SK-N-SH (cell line): Measurements from ENCODE around the gene SPIRE1. TPM values are rescaled to one million over a fixed set of nuclear protein-coding genes. Genes with fewer than 3 reads are reported as not detected.
A peak's percentile ranks its signal among the peaks of the same experiment; 100 is the strongest.

Source experiments
- CTCF ChIA-PET: fragments of 300-600, 350-600 bp; formaldehyde crosslinking; extraction: SDS; loops from one replicate; lab custom pipeline; 2021; lab: Yijun Ruan, JAX
- POLR2A ChIA-PET: fragments of 350-600 bp; sonication (Branson Sonifier 250); formaldehyde crosslinking; extraction: SDS; loops from one replicate; lab custom pipeline; 2020; ENCODE audit warnings: antibody characterized with exemption, inconsistent platforms; lab: Yijun Ruan, JAX
- DNase-seq: peaks from one replicate; pipeline ENCODE4 v3.0.0; 2012
- H2AFZ ChIP-seq: fragments of 200-600 bp; sonication (generic); 2 replicates; pipeline ENCODE4 v1.8.1; 2016; ENCODE audit warnings: antibody characterized with exemption, mild to moderate bottlenecking, low read depth
- H3F3A ChIP-seq: fragments of 200-600 bp; sonication (generic); replicated peaks from 2 replicates; pipeline ENCODE3; 2016; ENCODE audit warnings: antibody characterized with exemption, mild to moderate bottlenecking; ENCODE audit not compliant: insufficient read depth
- H3K27ac ChIP-seq, 2 experiments: fragments of 200-500 bp in 1 of 2; fragments of 200-600 bp in 1 of 2; sonication (Bioruptor generic) in 1 of 2; sonication (generic), shearing (Covaris generic) in 1 of 2; 2 replicates each; pipeline versions ENCODE4 v1.5.1 to v1.6.1; 2014 to 2016; ENCODE audit warnings: low read depth in 2 of 2, inconsistent platforms in 1 of 2, low read length in 1 of 2, mild to moderate bottlenecking in 1 of 2, mixed read lengths in 1 of 2
- H3K27me3 ChIP-seq: fragments of 200-600 bp; sonication (generic), shearing (Covaris generic); 2 replicates; pipeline ENCODE4 v1.6.1; 2016; ENCODE audit warnings: mixed run types; ENCODE audit not compliant: insufficient read depth
- H3K36me3 ChIP-seq, 2 experiments: fragments of 200-500 bp in 1 of 2; fragments of 200-600 bp in 1 of 2; sonication (Bioruptor generic) in 1 of 2; sonication (generic) in 1 of 2; replicated peaks in 1 of 2; 2 replicates each; pipeline versions ENCODE3 to v1.5.1; 2014 to 2016; ENCODE audit warnings: low read length in 1 of 2, mild to moderate bottlenecking in 1 of 2; ENCODE audit not compliant: insufficient read depth in 2 of 2, control insufficient read depth in 1 of 2
- H3K4me1 ChIP-seq, 2 experiments: fragments of 200-500 bp in 1 of 2; fragments of 200-600 bp in 1 of 2; sonication (Bioruptor generic) in 1 of 2; sonication (generic), shearing (Covaris generic) in 1 of 2; 2 replicates each; pipeline versions ENCODE4 v1.5.1 to v1.6.1; 2014 to 2016; ENCODE audit warnings: low read depth in 1 of 2, low read length in 1 of 2, mixed run types in 1 of 2; ENCODE audit not compliant: insufficient read depth in 2 of 2, control insufficient read depth in 1 of 2
- H3K4me2 ChIP-seq: fragments of 200-600 bp; sonication (generic), shearing (Covaris generic); 2 replicates; pipeline ENCODE4 v1.6.1; 2017; ENCODE audit warnings: mixed run types
- H3K4me3 ChIP-seq, 2 experiments: fragments of 200-500 bp in 1 of 2; fragments of 200-600 bp in 1 of 2; sonication (Bioruptor generic) in 1 of 2; sonication (generic), shearing (Covaris generic) in 1 of 2; 2 replicates each; pipeline versions ENCODE4 v1.5.1 to v1.8.1; 2014 to 2016; ENCODE audit warnings: low read depth in 2 of 2, inconsistent platforms in 1 of 2, low read length in 1 of 2, mild to moderate bottlenecking in 1 of 2, mixed read lengths in 1 of 2, moderate library complexity in 1 of 2
- H3K79me2 ChIP-seq: fragments of 200-600 bp; sonication (generic); 2 replicates; pipeline ENCODE4 v1.8.1; 2017; ENCODE audit warnings: mild to moderate bottlenecking; ENCODE audit not compliant: insufficient read depth
- H3K9ac ChIP-seq: fragments of 200-600 bp; sonication (generic); 2 replicates; pipeline ENCODE4 v1.6.1; 2017; ENCODE audit warnings: mixed run types
- H3K9me2 ChIP-seq: fragments of 200-600 bp; sonication (generic); 2 replicates; pipeline ENCODE4 v1.6.1; 2017; ENCODE audit warnings: mixed run types
- H3K9me3 ChIP-seq: fragments of 200-600 bp; sonication (generic); 2 replicates; pipeline ENCODE4 v1.6.1; 2017; ENCODE audit warnings: mixed run types, mild to moderate bottlenecking, moderate library complexity
- H4K20me1 ChIP-seq: fragments of 200-600 bp; sonication (generic); 2 replicates; pipeline ENCODE4 v1.6.1; 2017; ENCODE audit warnings: mild to moderate bottlenecking, mixed run types; ENCODE audit not compliant: insufficient read depth
- RFX5 ChIP-seq: IDR thresholded peaks from 2 replicates; pipeline ENCODE4 v1.6.1; 2012; ENCODE audit warnings: mild to moderate bottlenecking, improper control_type of control experiment, low read length
- YY1 ChIP-seq: IDR thresholded peaks from 2 replicates; pipeline ENCODE4 v1.4.0; 2012; ENCODE audit warnings: low read depth, mild to moderate bottlenecking
- WGBS: methylation state at CpG from one replicate; pipeline ENCODE4 v1.1.6; 2017; ENCODE audit warnings: low lambda C conversion rate; 5-methylcytosine and 5-hydroxymethylcytosine counted together
- polyA plus RNA-seq, 3 experiments: library from polyadenylated mRNA; depleted of rRNA; stranded (reverse); fragments of >200 nt; gene quantifications; 2 replicates each; pipeline ENCODE4 v1.2.3, GENCODE V29; 2012
- TF ChIP-seq, protein P1 (sequence below): fragments of 200-600 bp; sonication (generic); IDR thresholded peaks from 2 replicates; pipeline ENCODE4 v1.6.1; 2017; ENCODE audit warnings: antibody characterized with exemption, mild to moderate bottlenecking, moderate library complexity
- TF ChIP-seq, protein P2 (sequence below): IDR thresholded peaks from 2 replicates; pipeline ENCODE4 v1.6.1; 2012; ENCODE audit warnings: mild to moderate bottlenecking, low read depth, low read length, moderate library complexity
- TF ChIP-seq, protein P3 (sequence below): IDR thresholded peaks from 2 replicates; pipeline ENCODE4; 2012

Gene SPIRE1
- polyA plus RNA-seq, 1 of the 3 experiments (the other 2 are of a cell fraction): 6.7 TPM

DNA sequence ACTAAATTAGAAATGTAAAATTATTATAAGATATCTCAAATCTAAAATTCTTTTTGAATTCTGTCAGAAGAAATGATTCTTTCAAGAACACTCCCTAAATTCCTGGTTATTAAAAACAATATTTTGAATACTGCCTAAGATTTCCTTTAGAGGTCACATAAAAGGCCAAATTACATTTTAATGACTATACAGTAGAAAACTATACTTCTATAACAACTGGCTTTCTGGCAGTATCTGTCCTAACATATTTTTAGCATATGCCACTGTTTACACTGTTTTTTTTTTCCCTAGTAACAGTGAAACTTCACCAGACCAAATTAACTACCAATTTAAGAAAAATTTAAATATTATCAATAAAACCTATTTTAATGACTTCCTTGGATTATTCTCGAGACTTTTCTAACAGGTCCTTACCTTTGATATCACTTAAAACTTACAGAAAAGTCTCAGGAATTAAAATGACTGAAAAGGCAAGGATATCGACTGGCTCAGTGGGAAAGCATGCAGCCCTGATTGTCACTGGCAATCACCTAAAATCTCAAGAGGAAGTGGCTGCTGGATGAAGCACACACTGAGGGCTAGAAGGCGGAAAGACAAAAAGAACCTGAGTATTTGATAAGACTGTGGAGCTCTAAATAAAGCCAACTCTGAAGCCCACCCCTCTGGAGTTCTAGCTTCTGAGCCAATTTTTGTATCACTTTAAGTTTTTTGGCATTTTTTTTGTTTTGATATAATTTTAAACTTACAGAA is 59.6 kb downstream of the SPIRE1 start:
- POLR2A ChIA-PET: no interaction called here
- DNase-seq: no peak
- WGBS: 52% methylated on average over 3 of the region's 3 CpGs

More for the DNA sequence above, 59.6 kb downstream of the SPIRE1 start:
- Histone ChIP-seq H3K4me3 (no peak overlapping the region), H3F3A (peaks cover 25% of the 10 kb centered on the region), H3K79me2 (peaks cover 56% of the 10 kb centered on the region), H3K36me3 (no peaks in the 10 kb centered on the region), H3K27ac (peak overlapping the region; percentile 48 to 88; a peak in 3 of 4 replicates), H3K27me3 (no peaks in the 10 kb centered on the region), H3K9me3 (no peaks in the 10 kb centered on the region), H3K9ac (peak overlapping the region; percentile 65; the same call in 1 of the 2 replicates), H4K20me1 (no peaks in the 10 kb centered on the region), H2AFZ (no peak overlapping the region; the same call in 1 of the 2 replicates), H3K4me2 (peak overlapping the region; percentile 64), H3K4me1 (peaks cover 6 to 17% of the 10 kb centered on the region in 2 experiments; a peak in 3 of 4 replicates), H3K9me2 (no peaks in the 10 kb centered on the region)
- CTCF ChIA-PET: no interaction called here
- TF ChIP-seq, protein P1, sequence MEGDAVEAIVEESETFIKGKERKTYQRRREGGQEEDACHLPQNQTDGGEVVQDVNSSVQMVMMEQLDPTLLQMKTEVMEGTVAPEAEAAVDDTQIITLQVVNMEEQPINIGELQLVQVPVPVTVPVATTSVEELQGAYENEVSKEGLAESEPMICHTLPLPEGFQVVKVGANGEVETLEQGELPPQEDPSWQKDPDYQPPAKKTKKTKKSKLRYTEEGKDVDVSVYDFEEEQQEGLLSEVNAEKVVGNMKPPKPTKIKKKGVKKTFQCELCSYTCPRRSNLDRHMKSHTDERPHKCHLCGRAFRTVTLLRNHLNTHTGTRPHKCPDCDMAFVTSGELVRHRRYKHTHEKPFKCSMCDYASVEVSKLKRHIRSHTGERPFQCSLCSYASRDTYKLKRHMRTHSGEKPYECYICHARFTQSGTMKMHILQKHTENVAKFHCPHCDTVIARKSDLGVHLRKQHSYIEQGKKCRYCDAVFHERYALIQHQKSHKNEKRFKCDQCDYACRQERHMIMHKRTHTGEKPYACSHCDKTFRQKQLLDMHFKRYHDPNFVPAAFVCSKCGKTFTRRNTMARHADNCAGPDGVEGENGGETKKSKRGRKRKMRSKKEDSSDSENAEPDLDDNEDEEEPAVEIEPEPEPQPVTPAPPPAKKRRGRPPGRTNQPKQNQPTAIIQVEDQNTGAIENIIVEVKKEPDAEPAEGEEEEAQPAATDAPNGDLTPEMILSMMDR: no peak
- TF ChIP-seq RFX5 (peak; percentile 36; the same call in 1 of the 2 replicates), YY1 (no peak)
- TF ChIP-seq, protein P2, sequence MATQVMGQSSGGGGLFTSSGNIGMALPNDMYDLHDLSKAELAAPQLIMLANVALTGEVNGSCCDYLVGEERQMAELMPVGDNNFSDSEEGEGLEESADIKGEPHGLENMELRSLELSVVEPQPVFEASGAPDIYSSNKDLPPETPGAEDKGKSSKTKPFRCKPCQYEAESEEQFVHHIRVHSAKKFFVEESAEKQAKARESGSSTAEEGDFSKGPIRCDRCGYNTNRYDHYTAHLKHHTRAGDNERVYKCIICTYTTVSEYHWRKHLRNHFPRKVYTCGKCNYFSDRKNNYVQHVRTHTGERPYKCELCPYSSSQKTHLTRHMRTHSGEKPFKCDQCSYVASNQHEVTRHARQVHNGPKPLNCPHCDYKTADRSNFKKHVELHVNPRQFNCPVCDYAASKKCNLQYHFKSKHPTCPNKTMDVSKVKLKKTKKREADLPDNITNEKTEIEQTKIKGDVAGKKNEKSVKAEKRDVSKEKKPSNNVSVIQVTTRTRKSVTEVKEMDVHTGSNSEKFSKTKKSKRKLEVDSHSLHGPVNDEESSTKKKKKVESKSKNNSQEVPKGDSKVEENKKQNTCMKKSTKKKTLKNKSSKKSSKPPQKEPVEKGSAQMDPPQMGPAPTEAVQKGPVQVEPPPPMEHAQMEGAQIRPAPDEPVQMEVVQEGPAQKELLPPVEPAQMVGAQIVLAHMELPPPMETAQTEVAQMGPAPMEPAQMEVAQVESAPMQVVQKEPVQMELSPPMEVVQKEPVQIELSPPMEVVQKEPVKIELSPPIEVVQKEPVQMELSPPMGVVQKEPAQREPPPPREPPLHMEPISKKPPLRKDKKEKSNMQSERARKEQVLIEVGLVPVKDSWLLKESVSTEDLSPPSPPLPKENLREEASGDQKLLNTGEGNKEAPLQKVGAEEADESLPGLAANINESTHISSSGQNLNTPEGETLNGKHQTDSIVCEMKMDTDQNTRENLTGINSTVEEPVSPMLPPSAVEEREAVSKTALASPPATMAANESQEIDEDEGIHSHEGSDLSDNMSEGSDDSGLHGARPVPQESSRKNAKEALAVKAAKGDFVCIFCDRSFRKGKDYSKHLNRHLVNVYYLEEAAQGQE: no peak
- TF ChIP-seq, protein P3, sequence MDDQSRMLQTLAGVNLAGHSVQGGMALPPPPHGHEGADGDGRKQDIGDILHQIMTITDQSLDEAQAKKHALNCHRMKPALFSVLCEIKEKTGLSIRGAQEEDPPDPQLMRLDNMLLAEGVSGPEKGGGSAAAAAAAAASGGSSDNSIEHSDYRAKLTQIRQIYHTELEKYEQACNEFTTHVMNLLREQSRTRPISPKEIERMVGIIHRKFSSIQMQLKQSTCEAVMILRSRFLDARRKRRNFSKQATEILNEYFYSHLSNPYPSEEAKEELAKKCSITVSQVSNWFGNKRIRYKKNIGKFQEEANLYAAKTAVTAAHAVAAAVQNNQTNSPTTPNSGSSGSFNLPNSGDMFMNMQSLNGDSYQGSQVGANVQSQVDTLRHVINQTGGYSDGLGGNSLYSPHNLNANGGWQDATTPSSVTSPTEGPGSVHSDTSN: peak; percentile 28; the same call in 1 of the 2 replicates
